ENCODE measurements around the gene RIMKLB. TPM values are rescaled to one million over a fixed set of nuclear protein-coding genes. Genes with fewer than 3 reads are reported as not detected.
"Not testable (repeated sequence)": the region's sequence is repeated elsewhere in the genome, so short reads cannot be mapped to it uniquely, and the experiment has no call there.

RIMKLB gene
- total RNA-seq, 1 donor from 2014 or later: 44.7 TPM

- Histone ChIP-seq H3K27ac (no peak overlapping the region), H3K4me1 (peaks cover 9% of the 10 kb centered on the region), H3K27me3 (no peaks in the 10 kb centered on the region), H3K36me3 (peaks cover 0 to 18% of the 10 kb centered on the region in 2 donors), H3K9me3 (no peaks in the 10 kb centered on the region), H3K4me3 (no peak overlapping the region)
- TF ChIP-seq CTCF (IDR thresholded peaks at IDR 0.05) (no peak), POLR2A (IDR thresholded peaks at IDR 0.05) (no peak), POLR2AphosphoS5 (IDR thresholded peaks at IDR 0.05; ENCODE audit: insufficient read depth in 1 of 2, low read depth in 1 of 2) (no peak)
- DNase-seq (ENCODE audit: extremely low spot score in 2 of 2): no peak
- intact Hi-C loops (cut with DNase I): no loop called here
Measured at GRCh38 chr12:8746046-8746445, 48.3 kb downstream of the RIMKLB start.

GRCh38 chr12:8760076-8760475, 62.3 kb downstream of the RIMKLB start:
- H3K36me3 ChIP-seq; intact Hi-C loops (cut with DNase I); H3K4me1 ChIP-seq: not testable (repeated sequence)

GRCh38 chr12:8762701-8763100, 64.9 kb downstream of the RIMKLB start:
- H3K27me3 ChIP-seq; DNase-seq (ENCODE audit: extremely low spot score in 2 of 2); intact Hi-C loops (cut with DNase I): not testable (repeated sequence)

More at GRCh38 chr12:8760076-8760475, 62.3 kb downstream of the RIMKLB start:
- not testable (repeated sequence) for H3K4me3 ChIP-seq; DNase-seq (ENCODE audit: extremely low spot score in 2 of 2); H3K27me3 ChIP-seq; H3K9me3 ChIP-seq; H3K27ac ChIP-seq

DNA sequence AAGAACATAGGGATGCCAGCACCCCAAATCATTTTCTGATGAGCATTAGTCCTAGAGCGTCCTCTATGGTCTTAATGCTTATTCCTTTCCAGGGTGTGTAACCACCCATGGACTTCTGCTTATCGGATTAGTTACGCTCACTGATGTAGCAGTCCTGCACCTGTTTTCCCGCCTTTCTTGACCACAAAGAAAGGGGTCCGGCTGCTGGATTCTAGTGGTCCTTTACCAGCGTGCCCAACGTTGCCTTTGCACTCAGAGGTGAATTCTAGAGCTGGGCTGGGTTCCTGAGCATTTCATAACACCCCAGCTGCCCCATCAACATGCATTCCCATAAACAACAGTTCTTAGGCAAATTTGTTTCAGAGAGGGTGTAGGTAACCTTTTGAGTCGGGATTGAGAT, 68.3 kb downstream of the RIMKLB start:
- H3K27ac ChIP-seq; H3K27me3 ChIP-seq; H3K36me3 ChIP-seq; H3K9me3 ChIP-seq; H3K4me3 ChIP-seq; H3K4me1 ChIP-seq; DNase-seq (ENCODE audit: extremely low spot score in 2 of 2); intact Hi-C loops (cut with DNase I): not testable (repeated sequence)

More at GRCh38 chr12:8762701-8763100, 64.9 kb downstream of the RIMKLB start:
- H3K9me3 ChIP-seq, H3K36me3 ChIP-seq, H3K4me1 ChIP-seq, H3K27ac ChIP-seq, H3K4me3 ChIP-seq: not testable (repeated sequence)

GRCh38 chr12:8770499-8770898, 72.7 kb downstream of the RIMKLB start:
- TF ChIP-seq CTCF (IDR thresholded peaks at IDR 0.05) (no peak), POLR2AphosphoS5 (IDR thresholded peaks at IDR 0.05; ENCODE audit: insufficient read depth in 1 of 2, low read depth in 1 of 2) (no peak), POLR2A (IDR thresholded peaks at IDR 0.05) (no peak)

DNA sequence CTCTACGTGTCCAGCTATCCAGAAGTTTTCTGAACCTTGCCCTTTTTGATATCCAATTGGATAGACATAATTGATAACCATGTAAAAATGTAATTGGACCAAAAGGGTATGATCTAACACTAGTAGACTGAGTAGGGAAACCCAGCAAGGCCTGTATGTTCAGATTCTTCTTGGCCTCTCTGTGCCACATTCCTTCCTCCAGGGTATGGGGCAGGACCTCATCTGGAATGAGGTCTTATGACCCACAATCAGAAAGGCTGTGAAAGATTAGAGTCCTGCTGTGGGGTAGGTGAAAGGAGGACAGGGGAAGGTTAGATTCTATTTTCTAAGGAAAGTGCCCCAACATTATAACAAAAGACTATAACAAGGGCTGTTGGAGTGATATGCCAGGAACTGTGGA, 73.3 kb downstream of the RIMKLB start:
- Histone ChIP-seq H3K9me3 (no peaks in the 10 kb centered on the region), H3K4me3 (no peak overlapping the region), H3K36me3 (no peaks in the 10 kb centered on the region), H3K27ac (no peak overlapping the region), H3K4me1 (no peaks in the 10 kb centered on the region), H3K27me3 (no peaks in the 10 kb centered on the region)
- intact Hi-C loops (cut with DNase I): no loop called here
- TF ChIP-seq POLR2AphosphoS5 (IDR thresholded peaks at IDR 0.05; ENCODE audit: insufficient read depth in 1 of 2, low read depth in 1 of 2) (no peak), CTCF (IDR thresholded peaks at IDR 0.05) (no peak), POLR2A (IDR thresholded peaks at IDR 0.05) (no peak)
- DNase-seq (ENCODE audit: extremely low spot score in 2 of 2): no peak

More at GRCh38 chr12:8770499-8770898, 72.7 kb downstream of the RIMKLB start:
- Histone ChIP-seq H3K4me3 (no peak overlapping the region), H3K9me3 (no peaks in the 10 kb centered on the region), H3K4me1 (no peaks in the 10 kb centered on the region), H3K27ac (no peak overlapping the region), H3K27me3 (no peaks in the 10 kb centered on the region), H3K36me3 (no peaks in the 10 kb centered on the region)
- intact Hi-C loops (cut with DNase I): no loop called here
- DNase-seq (ENCODE audit: extremely low spot score in 2 of 2): no peak

GRCh38 chr12:8773461-8773860, 75.7 kb downstream of the RIMKLB start:
- Histone ChIP-seq H3K27ac (no peak overlapping the region), H3K27me3 (no peaks in the 10 kb centered on the region), H3K9me3 (no peaks in the 10 kb centered on the region), H3K36me3 (peaks cover 0 to 7% of the 10 kb centered on the region in 2 donors), H3K4me1 (no peaks in the 10 kb centered on the region), H3K4me3 (no peak overlapping the region)
- TF ChIP-seq POLR2A (IDR thresholded peaks at IDR 0.05): no peak
- no peak for TF ChIP-seq CTCF (IDR thresholded peaks at IDR 0.05)
- TF ChIP-seq POLR2AphosphoS5 (IDR thresholded peaks at IDR 0.05; ENCODE audit: insufficient read depth in 1 of 2, low read depth in 1 of 2): no peak
- no peak for DNase-seq (ENCODE audit: extremely low spot score in 2 of 2)
- intact Hi-C loops (cut with DNase I): no loop called here

Data from vagina (tissue), 2 donors.